CD4-positive, alpha-beta T cell (primary cell): Measurements from ENCODE around the gene GDNF. TPM values are rescaled to one million over a fixed set of nuclear protein-coding genes. Genes with fewer than 3 reads are reported as not detected.

Experiments used
- ATAC-seq: fragments of 200-7000 bp; cut with Tn5 transposase; one replicate; pipeline ENCODE4 v1.10.0; 2022; ENCODE audit warnings: mild to moderate bottlenecking; ENCODE audit not compliant: poor library complexity
- CTCF ChIA-PET: fragments of 350-600 bp; sonication (Branson Sonifier 250); formaldehyde crosslinking; loops from one replicate; lab custom pipeline; 2021; ENCODE audit warnings: antibody characterized with exemption, inconsistent platforms; lab: Charles Lee
- POLR2A ChIA-PET: fragments of 350-600 bp; sonication (Branson Sonifier 250); formaldehyde crosslinking; loops from one replicate; lab custom pipeline; 2021; ENCODE audit warnings: antibody characterized with exemption, inconsistent platforms; lab: Charles Lee
- DNase-seq, 14 experiments: peaks; one replicate each; pipeline ENCODE4 v3.0.0-alpha.2; 2013 to 2020; ENCODE audit warnings: mixed read lengths in 2 of 14
- H3K27ac ChIP-seq, 2 donors: one replicate each; pipeline versions ENCODE4 v1.5.1 to v1.7.0; 2013; ENCODE audit warnings: low read length in 2 of 2, low read depth in 1 of 2, mild to moderate bottlenecking in 1 of 2
- H3K27me3 ChIP-seq, 2 experiments: 1 replicate in 1 of 2; 2 replicates in 1 of 2; pipeline versions ENCODE4 v1.6.1 to v1.7.0; 2013; ENCODE audit warnings: low read length in 2 of 2, control low read depth in 1 of 2, mild to moderate bottlenecking in 1 of 2, moderate library complexity in 1 of 2; ENCODE audit not compliant: insufficient read depth in 2 of 2, control insufficient read depth in 1 of 2
- H3K36me3 ChIP-seq: one replicate; pipeline ENCODE4 v1.6.1; 2013; ENCODE audit warnings: low read length, control low read depth; ENCODE audit not compliant: insufficient read depth
- H3K4me1 ChIP-seq: one replicate; pipeline ENCODE4 v1.6.1; 2013; ENCODE audit warnings: low read length, control low read depth; ENCODE audit not compliant: insufficient read depth
- H3K4me3 ChIP-seq: one replicate; pipeline ENCODE4 v1.5.1; 2013; ENCODE audit warnings: mild to moderate bottlenecking, low read length, moderate library complexity
- H3K9me3 ChIP-seq, 2 experiments: 1 replicate in 1 of 2; 2 replicates in 1 of 2; pipeline versions ENCODE4 v1.6.1 to v1.7.0; 2013; ENCODE audit warnings: low read length in 2 of 2, mild to moderate bottlenecking in 2 of 2, control low read depth in 1 of 2, moderate library complexity in 1 of 2; ENCODE audit not compliant: control insufficient read depth in 1 of 2, insufficient read depth in 1 of 2
- H3K27ac Mint-ChIP-seq: one replicate; pipeline ENCODE4 v1.8.0; 2020; ENCODE audit warnings: mixed read lengths
- H3K27me3 Mint-ChIP-seq: one replicate; pipeline ENCODE4 v1.8.0; 2021; ENCODE audit warnings: mixed read lengths
- H3K36me3 Mint-ChIP-seq: one replicate; pipeline ENCODE4 v1.8.0; 2021; ENCODE audit warnings: low read depth, mixed read lengths
- H3K4me1 Mint-ChIP-seq: one replicate; pipeline ENCODE4 v1.8.0; 2021; ENCODE audit warnings: low read depth, mixed read lengths
- H3K4me3 Mint-ChIP-seq: one replicate; pipeline ENCODE4 v1.8.0; 2020; ENCODE audit warnings: mild to moderate bottlenecking, mixed read lengths
- H3K9me3 Mint-ChIP-seq: one replicate; pipeline ENCODE4 v1.8.0; 2020; ENCODE audit warnings: mixed read lengths
- intact Hi-C, 2 experiments: fragments of 100-400 bp; cut with DNase I in 1 of 2; cut with micrococcal nuclease in 1 of 2; formaldehyde crosslinking; loops; one replicate each; pipeline versions ENCODE4 v1.15.1 to v1.9.0; 2023 to 2025; cut with DNase I, micrococcal nuclease
- total RNA-seq, 174 experiments: library from RNA in 2 of 174; stranded (reverse) in 2 of 174; gene quantifications; one replicate each; pipeline ENCODE4 v1.2.3 and lab custom pipeline; 2021 to 2026
- TF ChIP-seq, protein P1 (sequence below): fragments of 200-600 bp; IDR thresholded peaks from one replicate; pipeline ENCODE4 v1.8.0; 2022; ENCODE audit warnings: antibody characterized with exemption, mild to moderate bottlenecking

Gene GDNF
- total RNA-seq, 2 experiments from 2014 or later = not detected

- Histone ChIP-seq H3K4me3 (no peak overlapping the region), H3K36me3 (no peaks in the 10 kb centered on the region), H3K9me3 (no peaks in the 10 kb centered on the region), H3K27ac (no peak overlapping the region), H3K27me3 (peaks cover 5% of the 10 kb centered on the region in 2 experiments), H3K4me1 (no peaks in the 10 kb centered on the region)
- ChIA-PET CTCF (no interaction called here), POLR2A (no interaction called here)
- H3K4me3 Mint-ChIP-seq = no peak overlapping the region
- intact Hi-C loops = no loop called here
- no peak overlapping the region for H3K27ac Mint-ChIP-seq
- DNase-seq = no peak
- H3K36me3 Mint-ChIP-seq = no peaks in the 10 kb centered on the region
- no peaks in the 10 kb centered on the region for H3K9me3 Mint-ChIP-seq
- TF ChIP-seq, protein P1, sequence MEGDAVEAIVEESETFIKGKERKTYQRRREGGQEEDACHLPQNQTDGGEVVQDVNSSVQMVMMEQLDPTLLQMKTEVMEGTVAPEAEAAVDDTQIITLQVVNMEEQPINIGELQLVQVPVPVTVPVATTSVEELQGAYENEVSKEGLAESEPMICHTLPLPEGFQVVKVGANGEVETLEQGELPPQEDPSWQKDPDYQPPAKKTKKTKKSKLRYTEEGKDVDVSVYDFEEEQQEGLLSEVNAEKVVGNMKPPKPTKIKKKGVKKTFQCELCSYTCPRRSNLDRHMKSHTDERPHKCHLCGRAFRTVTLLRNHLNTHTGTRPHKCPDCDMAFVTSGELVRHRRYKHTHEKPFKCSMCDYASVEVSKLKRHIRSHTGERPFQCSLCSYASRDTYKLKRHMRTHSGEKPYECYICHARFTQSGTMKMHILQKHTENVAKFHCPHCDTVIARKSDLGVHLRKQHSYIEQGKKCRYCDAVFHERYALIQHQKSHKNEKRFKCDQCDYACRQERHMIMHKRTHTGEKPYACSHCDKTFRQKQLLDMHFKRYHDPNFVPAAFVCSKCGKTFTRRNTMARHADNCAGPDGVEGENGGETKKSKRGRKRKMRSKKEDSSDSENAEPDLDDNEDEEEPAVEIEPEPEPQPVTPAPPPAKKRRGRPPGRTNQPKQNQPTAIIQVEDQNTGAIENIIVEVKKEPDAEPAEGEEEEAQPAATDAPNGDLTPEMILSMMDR = no peak
- no peaks in the 10 kb centered on the region for H3K4me1 Mint-ChIP-seq
- peaks cover 9% of the 10 kb centered on the region for H3K27me3 Mint-ChIP-seq
- no peak for ATAC-seq
Observed at GRCh38 chr5:37857696-37858095, 17.9 kb upstream of the GDNF start.

GRCh38 chr5:37855438-37855837 is 15.6 kb upstream of the GDNF start:
- intact Hi-C loops = no loop called here
- H3K36me3 Mint-ChIP-seq = no peaks in the 10 kb centered on the region
- DNase-seq = no peak
- TF ChIP-seq, protein P1 = no peak
- no peak overlapping the region for H3K27ac Mint-ChIP-seq
- no peaks in the 10 kb centered on the region for H3K9me3 Mint-ChIP-seq
- no peak overlapping the region for H3K4me3 Mint-ChIP-seq
- ATAC-seq = no peak
- POLR2A ChIA-PET = no interaction called here
- H3K4me1 Mint-ChIP-seq = no peaks in the 10 kb centered on the region
- Histone ChIP-seq H3K27me3 (peaks cover 0 to 3% of the 10 kb centered on the region in 2 experiments), H3K27ac (no peak overlapping the region), H3K4me3 (no peak overlapping the region), H3K4me1 (no peaks in the 10 kb centered on the region), H3K36me3 (no peaks in the 10 kb centered on the region), H3K9me3 (no peaks in the 10 kb centered on the region)
- H3K27me3 Mint-ChIP-seq = peaks cover 14% of the 10 kb centered on the region
- CTCF ChIA-PET = no interaction called here

GRCh38 chr5:37851305-37851704 is 11.5 kb upstream of the GDNF start:
- DNase-seq (no peak), ATAC-seq (no peak)
- POLR2A ChIA-PET = no interaction called here
- Mint-ChIP-seq H3K36me3 (no peaks in the 10 kb centered on the region), H3K4me1 (no peaks in the 10 kb centered on the region), H3K27ac (no peak overlapping the region), H3K9me3 (no peaks in the 10 kb centered on the region), H3K4me3 (no peak overlapping the region), H3K27me3 (peaks cover 37% of the 10 kb centered on the region)
- H3K27me3 ChIP-seq = no peaks in the 10 kb centered on the region
- no peaks in the 10 kb centered on the region for H3K9me3 ChIP-seq
- intact Hi-C loops = no loop called here
- H3K4me3 ChIP-seq = no peak overlapping the region
- H3K36me3 ChIP-seq = no peaks in the 10 kb centered on the region
- TF ChIP-seq, protein P1 = no peak
- H3K4me1 ChIP-seq = no peaks in the 10 kb centered on the region
- CTCF ChIA-PET = no interaction called here
- no peak overlapping the region for H3K27ac ChIP-seq
